HuH-7 (cell line): Measurements from ENCODE around the gene TAS2R46.
A peak's percentile ranks its signal among the peaks of the same experiment; 100 is the strongest.
"Not testable (repeated sequence)": the region's sequence is repeated elsewhere in the genome, so short reads cannot be mapped to it uniquely, and the experiment has no call there.

ENCODE experiments used
- DNase-seq: peaks from one replicate; pipeline ENCODE4 v3.0.0; 2011; ENCODE audit warnings: low spot score

The TAS2R46 gene

GRCh38 chr12:11033959-11034358 lies 28.1 kb downstream of the TAS2R46 start:
- not testable (repeated sequence) for DNase-seq

- DNase-seq, result no peak
Observed at GRCh38 chr12:11031307-11031706, 30.8 kb downstream of the TAS2R46 start, which contains the start of gene TAS2R31. Gene TAS2R31 (minus strand): TSS chr12:11031407. CDS start chr12:11031335, 72 bp downstream.

GRCh38 chr12:11026118-11026517 lies 36.0 kb downstream of the TAS2R46 start:
- no peak for DNase-seq

GRCh38 chr12:11023387-11023786 lies 38.7 kb downstream of the TAS2R46 start:
- DNase-seq, result no peak

- no peak for DNase-seq
Observed at GRCh38 chr12:11022520-11022919, 39.6 kb downstream of the TAS2R46 start, which contains the start of gene TAS2R19. Gene TAS2R19 (minus strand): TSS chr12:11022620. CDS start chr12:11022571, 49 bp downstream.

GRCh38 chr12:11016937-11017336 lies 45.2 kb downstream of the TAS2R46 start:
- no peak for DNase-seq

GRCh38 chr12:11015775-11016430 lies 46.2 kb downstream of the TAS2R46 start:
- DNase-seq, result peak; percentile 14

GRCh38 chr12:11014234-11014633 lies 47.9 kb downstream of the TAS2R46 start:
- no peak for DNase-seq
